Suprapubic skin (tissue), 4 donors: ENCODE results near the gene TMEM214. TPM values are rescaled to one million over a fixed set of nuclear protein-coding genes. Genes with fewer than 3 reads are reported as not detected.

Experiments
- DNase-seq, 2 donors: peaks; one replicate each; pipeline ENCODE4 v3.0.0-alpha.2; 2019; ENCODE audit warnings: low spot score in 2 of 2
- H3K27ac ChIP-seq: fragments of 200-600 bp; sonication (generic); one replicate; pipeline ENCODE4 v1.5.1; 2019
- H3K27me3 ChIP-seq: fragments of 200-600 bp; sonication (generic); one replicate; pipeline ENCODE4 v1.5.1; 2019
- H3K36me3 ChIP-seq: fragments of 200-600 bp; sonication (generic); one replicate; pipeline ENCODE4 v1.5.1; 2019
- H3K4me1 ChIP-seq: fragments of 200-600 bp; sonication (generic); one replicate; pipeline ENCODE4 v1.5.1; 2019
- H3K4me3 ChIP-seq: fragments of 200-600 bp; sonication (generic); one replicate; pipeline ENCODE4 v1.5.1; 2019; ENCODE audit warnings: mild to moderate bottlenecking
- H3K9me3 ChIP-seq: fragments of 200-600 bp; sonication (generic); one replicate; pipeline ENCODE4 v1.5.1; 2019
- EP300 ChIP-seq: sonication (generic); formaldehyde crosslinking; IDR thresholded peaks from one replicate; pipeline ENCODE4 v1.6.1; 2017; ENCODE audit warnings: antibody characterized with exemption
- POLR2A ChIP-seq, 2 donors: fragments of 450-650 bp; IDR thresholded peaks; one replicate each; pipeline ENCODE4 v1.6.1; 2017; ENCODE audit warnings: antibody characterized with exemption in 2 of 2, mild to moderate bottlenecking in 2 of 2, moderate library complexity in 2 of 2
- POLR2AphosphoS5 ChIP-seq, 3 donors: sonication (generic); formaldehyde crosslinking; IDR thresholded peaks; one replicate each; pipeline ENCODE4 v1.6.1; 2017; ENCODE audit warnings: antibody characterized with exemption in 3 of 3
- WGBS: methylation state at CpG from one replicate; pipeline ENCODE4 v1.1.5; 2018; 5-methylcytosine and 5-hydroxymethylcytosine counted together
- total RNA-seq, 4 donors: library from RNA; depleted of rRNA; stranded (reverse); fragments of >200 nt; gene quantifications; one replicate each; pipeline ENCODE4 v1.1.0, GENCODE V29; 2016
- TF ChIP-seq, protein P1 (sequence below), 2 donors: fragments of 200-600 bp in 1 of 2; fragments of 450-650 bp in 1 of 2; sonication (generic) in 1 of 2; IDR thresholded peaks; one replicate each; pipeline ENCODE4 v1.5.1; 2016 to 2019; ENCODE audit warnings: antibody characterized with exemption in 2 of 2, mild to moderate bottlenecking in 1 of 2, moderate library complexity in 1 of 2

The TMEM214 gene
- total RNA-seq, 4 donors from 2014 or later: 39.2 to 56.3 (median 44.7) TPM

DNA sequence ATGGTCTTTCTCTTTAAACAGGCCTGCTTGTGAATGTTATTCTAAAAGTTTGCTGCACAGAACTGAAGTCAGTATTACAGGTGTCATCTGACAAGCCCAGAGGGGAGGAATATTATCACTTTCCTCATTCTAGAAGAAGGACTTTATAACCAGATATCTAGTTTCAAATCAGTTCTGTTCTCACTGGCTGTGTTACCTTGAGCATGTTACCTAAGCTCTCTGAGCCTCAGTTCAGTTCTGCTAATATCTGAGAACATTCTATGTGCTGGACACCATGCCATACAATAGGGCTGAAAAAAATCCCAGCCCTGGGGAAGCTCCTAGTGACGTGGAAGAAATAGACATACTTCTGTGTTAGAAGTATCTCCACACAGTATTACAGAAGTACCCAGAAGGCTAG lies 34.4 kb upstream of the TMEM214 start:
- 78% methylated on average over 1 of the region's 1 CpG for WGBS
- DNase-seq: no peak

DNA sequence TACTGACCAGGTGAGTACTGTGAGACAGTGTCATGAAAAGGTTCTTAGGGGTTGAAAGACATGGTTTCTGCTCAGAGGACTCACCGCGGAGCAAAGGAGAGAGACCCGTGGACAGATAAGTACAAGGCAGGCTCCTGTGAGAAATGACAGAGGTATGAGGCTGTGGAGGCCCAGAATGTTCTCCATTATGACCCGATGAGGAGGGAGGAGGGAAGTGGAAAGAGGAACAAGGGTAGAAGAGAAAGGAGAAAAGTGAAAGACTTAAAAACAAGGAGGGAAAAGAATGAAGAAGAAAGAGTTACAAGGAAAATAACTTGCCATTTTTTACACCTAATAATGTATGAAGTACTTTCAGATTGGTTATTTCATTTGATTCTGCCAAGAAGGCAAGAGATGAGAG lies 32.5 kb upstream of the TMEM214 start:
- no peaks in the 10 kb centered on the region for H3K9me3 ChIP-seq
- no peaks in the 10 kb centered on the region for H3K27me3 ChIP-seq
- H3K36me3 ChIP-seq: no peaks in the 10 kb centered on the region
- DNase-seq: no peak
- no peak overlapping the region for H3K4me3 ChIP-seq
- WGBS: 86% methylated on average over 4 of the region's 4 CpGs
- H3K27ac ChIP-seq: no peak overlapping the region
- TF ChIP-seq, protein P1, sequence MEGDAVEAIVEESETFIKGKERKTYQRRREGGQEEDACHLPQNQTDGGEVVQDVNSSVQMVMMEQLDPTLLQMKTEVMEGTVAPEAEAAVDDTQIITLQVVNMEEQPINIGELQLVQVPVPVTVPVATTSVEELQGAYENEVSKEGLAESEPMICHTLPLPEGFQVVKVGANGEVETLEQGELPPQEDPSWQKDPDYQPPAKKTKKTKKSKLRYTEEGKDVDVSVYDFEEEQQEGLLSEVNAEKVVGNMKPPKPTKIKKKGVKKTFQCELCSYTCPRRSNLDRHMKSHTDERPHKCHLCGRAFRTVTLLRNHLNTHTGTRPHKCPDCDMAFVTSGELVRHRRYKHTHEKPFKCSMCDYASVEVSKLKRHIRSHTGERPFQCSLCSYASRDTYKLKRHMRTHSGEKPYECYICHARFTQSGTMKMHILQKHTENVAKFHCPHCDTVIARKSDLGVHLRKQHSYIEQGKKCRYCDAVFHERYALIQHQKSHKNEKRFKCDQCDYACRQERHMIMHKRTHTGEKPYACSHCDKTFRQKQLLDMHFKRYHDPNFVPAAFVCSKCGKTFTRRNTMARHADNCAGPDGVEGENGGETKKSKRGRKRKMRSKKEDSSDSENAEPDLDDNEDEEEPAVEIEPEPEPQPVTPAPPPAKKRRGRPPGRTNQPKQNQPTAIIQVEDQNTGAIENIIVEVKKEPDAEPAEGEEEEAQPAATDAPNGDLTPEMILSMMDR (IDR thresholded peaks at IDR 0.05): no peak
- TF ChIP-seq POLR2A (IDR thresholded peaks at IDR 0.05): no peak
- no peak for TF ChIP-seq EP300
- TF ChIP-seq POLR2AphosphoS5 (IDR thresholded peaks at IDR 0.05): no peak
- no peaks in the 10 kb centered on the region for H3K4me1 ChIP-seq

More for the DNA sequence above, 34.4 kb upstream of the TMEM214 start:
- no peaks in the 10 kb centered on the region for H3K9me3 ChIP-seq
- H3K27ac ChIP-seq: no peak overlapping the region
- H3K27me3 ChIP-seq: no peaks in the 10 kb centered on the region
- H3K4me3 ChIP-seq: no peak overlapping the region
- TF ChIP-seq, protein P1 (IDR thresholded peaks at IDR 0.05): no peak
- TF ChIP-seq POLR2A (IDR thresholded peaks at IDR 0.05) (no peak), POLR2AphosphoS5 (IDR thresholded peaks at IDR 0.05) (no peak), EP300 (no peak)
- H3K36me3 ChIP-seq: no peaks in the 10 kb centered on the region
- H3K4me1 ChIP-seq: no peaks in the 10 kb centered on the region

DNA sequence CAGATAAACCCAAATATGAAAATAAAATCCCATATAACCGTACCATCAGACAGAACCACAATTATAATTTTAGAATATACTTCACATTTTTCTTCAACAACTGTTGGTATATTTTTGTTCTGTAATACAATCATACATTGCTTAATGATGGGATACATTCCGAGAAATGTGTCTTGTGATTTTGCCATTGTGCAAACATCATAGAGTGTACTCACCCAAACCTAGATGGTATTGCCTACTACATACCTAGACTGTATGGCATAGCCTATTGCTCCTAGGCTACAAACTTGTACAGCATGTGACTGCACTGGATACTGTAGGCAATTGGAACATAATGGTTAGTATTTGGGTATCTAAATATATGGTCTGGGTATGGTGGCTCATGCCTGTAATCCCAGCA lies 31.8 kb upstream of the TMEM214 start:
- TF ChIP-seq POLR2A (IDR thresholded peaks at IDR 0.05) (no peak), POLR2AphosphoS5 (IDR thresholded peaks at IDR 0.05) (no peak), EP300 (no peak)
- TF ChIP-seq, protein P1 (IDR thresholded peaks at IDR 0.05): no peak
- no peak overlapping the region for H3K4me3 ChIP-seq
- H3K36me3 ChIP-seq: no peaks in the 10 kb centered on the region
- 99% methylated on average over 2 of the region's 2 CpGs for WGBS
- H3K9me3 ChIP-seq: no peaks in the 10 kb centered on the region
- no peaks in the 10 kb centered on the region for H3K27me3 ChIP-seq
- no peak for DNase-seq
- H3K4me1 ChIP-seq: no peaks in the 10 kb centered on the region
- no peak overlapping the region for H3K27ac ChIP-seq

DNA sequence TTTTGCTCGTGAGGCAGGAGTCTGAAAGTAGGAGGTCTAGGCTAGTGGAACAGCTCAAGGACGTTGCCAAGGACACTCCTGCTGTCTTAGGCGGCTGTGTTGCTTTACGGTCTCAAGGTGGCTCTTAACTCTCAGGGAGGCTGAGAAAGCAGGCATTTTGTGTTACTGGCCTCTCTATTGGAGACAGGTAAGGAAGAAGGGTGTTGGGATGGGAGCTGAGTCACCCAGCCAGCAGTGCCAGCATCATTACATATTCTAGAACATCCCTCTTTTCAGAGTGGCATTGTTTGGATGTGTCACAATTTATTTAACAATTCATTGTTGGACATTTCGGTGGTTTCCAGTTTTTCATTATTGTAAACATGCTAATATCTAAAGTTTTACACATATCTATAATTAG lies 30.8 kb upstream of the TMEM214 start:
- 77% methylated on average over 5 of the region's 5 CpGs for WGBS

DNA sequence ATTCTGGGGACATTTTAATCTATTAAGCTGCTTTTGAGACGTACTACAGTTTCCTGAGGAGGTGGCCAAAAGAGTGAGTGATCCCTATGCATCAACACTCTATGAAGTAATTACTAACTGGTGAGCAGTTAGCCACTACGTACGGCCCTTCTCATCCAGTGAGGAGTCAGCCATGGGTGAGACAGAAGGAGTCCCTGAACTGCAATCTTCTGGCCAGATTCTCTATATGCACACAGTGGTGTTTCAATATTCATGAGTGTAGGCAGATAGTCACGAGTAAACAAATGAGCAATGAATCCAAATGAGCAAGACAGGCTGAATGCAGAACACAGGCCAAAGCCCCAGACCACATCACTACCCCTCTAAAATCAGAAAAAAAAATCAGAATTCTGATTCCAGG lies 29.8 kb upstream of the TMEM214 start:
- no peaks in the 10 kb centered on the region for H3K4me1 ChIP-seq
- no peaks in the 10 kb centered on the region for H3K9me3 ChIP-seq
- no peak for DNase-seq
- no peak overlapping the region for H3K4me3 ChIP-seq
- TF ChIP-seq POLR2A (IDR thresholded peaks at IDR 0.05) (no peak), POLR2AphosphoS5 (IDR thresholded peaks at IDR 0.05) (no peak), EP300 (no peak)
- TF ChIP-seq, protein P1 (IDR thresholded peaks at IDR 0.05): no peak
- no peak overlapping the region for H3K27ac ChIP-seq
- no peaks in the 10 kb centered on the region for H3K27me3 ChIP-seq
- no peaks in the 10 kb centered on the region for H3K36me3 ChIP-seq
- 89% methylated on average over 4 of the region's 4 CpGs for WGBS

More for the DNA sequence above, 30.8 kb upstream of the TMEM214 start:
- Histone ChIP-seq H3K27ac (no peak overlapping the region), H3K9me3 (no peaks in the 10 kb centered on the region), H3K36me3 (no peaks in the 10 kb centered on the region), H3K4me3 (no peak overlapping the region), H3K27me3 (no peaks in the 10 kb centered on the region), H3K4me1 (no peaks in the 10 kb centered on the region)
- TF ChIP-seq POLR2A (IDR thresholded peaks at IDR 0.05): no peak
- DNase-seq: no peak

DNA sequence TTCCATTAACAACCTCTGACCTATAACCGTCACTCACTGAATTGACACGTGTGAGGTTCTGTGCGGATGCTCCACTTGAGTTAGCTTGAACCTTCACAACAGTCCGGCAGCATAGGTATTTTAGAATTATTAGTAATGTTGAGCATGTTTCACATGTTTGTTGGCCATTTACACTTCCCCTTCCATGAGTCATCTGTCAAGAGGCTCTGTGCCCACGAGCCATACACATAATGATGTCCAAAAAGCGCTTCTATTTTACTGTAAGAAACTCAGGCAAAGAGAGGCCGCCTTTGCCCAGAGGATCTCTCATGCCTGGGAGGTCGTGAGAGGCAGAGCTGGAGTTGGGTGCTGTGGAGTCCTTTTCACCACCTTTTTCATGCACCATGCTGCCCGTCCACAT lies 28.9 kb upstream of the TMEM214 start:
- no peaks in the 10 kb centered on the region for H3K4me1 ChIP-seq
- no peak for TF ChIP-seq EP300
- 85% methylated on average over 9 of the region's 9 CpGs for WGBS
- no peaks in the 10 kb centered on the region for H3K27me3 ChIP-seq
- H3K9me3 ChIP-seq: no peaks in the 10 kb centered on the region
- no peaks in the 10 kb centered on the region for H3K36me3 ChIP-seq
- no peak for DNase-seq
- H3K4me3 ChIP-seq: no peak overlapping the region
- H3K27ac ChIP-seq: no peak overlapping the region
